Measurements from ENCODE around the gene ABCG1. TPM values are rescaled to one million over a fixed set of nuclear protein-coding genes. Genes with fewer than 3 reads are reported as not detected.

Gene ABCG1
- total RNA-seq, 3 donors from 2014 or later, result 44.4 to 67.0 (median 56.8) TPM

GRCh38 chr21:42239556-42239955 is 20.6 kb downstream of the ABCG1 start:
- H3K9me3 ChIP-seq, result no peaks in the 10 kb centered on the region
- DNase-seq, result no peak
- TF ChIP-seq, protein P1, sequence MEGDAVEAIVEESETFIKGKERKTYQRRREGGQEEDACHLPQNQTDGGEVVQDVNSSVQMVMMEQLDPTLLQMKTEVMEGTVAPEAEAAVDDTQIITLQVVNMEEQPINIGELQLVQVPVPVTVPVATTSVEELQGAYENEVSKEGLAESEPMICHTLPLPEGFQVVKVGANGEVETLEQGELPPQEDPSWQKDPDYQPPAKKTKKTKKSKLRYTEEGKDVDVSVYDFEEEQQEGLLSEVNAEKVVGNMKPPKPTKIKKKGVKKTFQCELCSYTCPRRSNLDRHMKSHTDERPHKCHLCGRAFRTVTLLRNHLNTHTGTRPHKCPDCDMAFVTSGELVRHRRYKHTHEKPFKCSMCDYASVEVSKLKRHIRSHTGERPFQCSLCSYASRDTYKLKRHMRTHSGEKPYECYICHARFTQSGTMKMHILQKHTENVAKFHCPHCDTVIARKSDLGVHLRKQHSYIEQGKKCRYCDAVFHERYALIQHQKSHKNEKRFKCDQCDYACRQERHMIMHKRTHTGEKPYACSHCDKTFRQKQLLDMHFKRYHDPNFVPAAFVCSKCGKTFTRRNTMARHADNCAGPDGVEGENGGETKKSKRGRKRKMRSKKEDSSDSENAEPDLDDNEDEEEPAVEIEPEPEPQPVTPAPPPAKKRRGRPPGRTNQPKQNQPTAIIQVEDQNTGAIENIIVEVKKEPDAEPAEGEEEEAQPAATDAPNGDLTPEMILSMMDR (IDR thresholded peaks at IDR 0.05), result no peak
- intact Hi-C loops (cut with DNase I, micrococcal nuclease), result no loop called here
- H3K4me3 ChIP-seq, result no peak overlapping the region
- H3K4me1 ChIP-seq (ENCODE audit: low read depth), result peaks cover 29% of the 10 kb centered on the region
- H3K36me3 ChIP-seq (ENCODE audit: low read depth), result no peaks in the 10 kb centered on the region
- ATAC-seq, result no peak

DNA sequence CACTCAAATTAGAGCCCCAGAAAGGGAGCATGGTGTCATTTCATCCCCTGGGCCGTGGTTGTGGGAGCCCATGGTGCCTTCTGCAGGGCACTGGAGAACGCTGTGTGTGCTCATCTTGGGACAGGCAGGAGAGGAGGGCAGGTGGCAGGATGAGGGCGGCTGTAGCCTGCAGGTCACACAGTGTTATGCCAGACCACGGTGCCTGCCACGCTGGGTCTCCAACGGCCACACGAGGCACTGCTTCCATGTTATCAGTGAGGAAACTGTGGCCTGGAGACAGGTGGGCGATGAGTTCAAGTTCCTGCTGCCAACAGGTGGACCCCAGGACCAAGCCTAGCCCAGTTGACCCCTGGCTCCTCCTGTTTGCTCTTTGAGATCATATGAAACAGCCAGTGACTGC is 21.0 kb downstream of the ABCG1 start:
- Histone ChIP-seq H3K4me1 (ENCODE audit: low read depth) (peaks cover 28% of the 10 kb centered on the region), H3K4me3 (no peak overlapping the region), H3K36me3 (ENCODE audit: low read depth) (no peaks in the 10 kb centered on the region), H3K9me3 (no peaks in the 10 kb centered on the region)
- DNase-seq (peak in 1 of 3 donors; percentile 14), ATAC-seq (peak; percentile 5)
- intact Hi-C loops (cut with DNase I, micrococcal nuclease), result no loop called here
- TF ChIP-seq, protein P1 (IDR thresholded peaks at IDR 0.05), result no peak

DNA sequence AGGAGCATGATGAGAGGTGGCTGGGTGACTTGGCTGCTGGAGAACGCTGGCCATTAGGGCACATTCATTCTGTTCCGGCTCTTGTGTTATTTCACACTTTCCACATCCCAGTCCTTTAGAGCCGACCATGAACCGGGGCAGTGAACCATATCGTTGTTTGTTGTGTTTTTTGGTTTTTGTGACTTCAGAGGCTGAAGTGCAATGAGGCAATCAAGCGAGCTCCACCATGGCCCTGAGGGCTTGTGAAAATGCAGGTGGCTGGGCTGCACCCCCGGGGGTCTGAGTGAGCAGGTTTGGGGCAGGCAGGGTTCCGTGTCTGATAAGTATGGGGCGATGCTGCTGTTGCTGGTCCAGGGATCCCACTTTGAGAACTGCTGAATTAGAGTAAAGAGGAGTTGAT is 23.7 kb downstream of the ABCG1 start:
- DNase-seq, result no peak
- TF ChIP-seq, protein P1 (IDR thresholded peaks at IDR 0.05), result no peak

GRCh38 chr21:42243026-42243425 is 24.1 kb downstream of the ABCG1 start:
- intact Hi-C loops (cut with DNase I, micrococcal nuclease), result no loop called here
- H3K4me1 ChIP-seq (ENCODE audit: low read depth), result peaks cover 9% of the 10 kb centered on the region
- TF ChIP-seq, protein P1 (IDR thresholded peaks at IDR 0.05), result no peak
- H3K4me3 ChIP-seq, result no peak overlapping the region
- peak in 1 of 3 donors; percentile 35 for DNase-seq
- no peaks in the 10 kb centered on the region for H3K9me3 ChIP-seq
- H3K36me3 ChIP-seq (ENCODE audit: low read depth), result no peaks in the 10 kb centered on the region
- ATAC-seq, result no peak

More for the DNA sequence above, 23.7 kb downstream of the ABCG1 start:
- peaks cover 13% of the 10 kb centered on the region for H3K4me1 ChIP-seq (ENCODE audit: low read depth)
- intact Hi-C loops (cut with DNase I, micrococcal nuclease), result no loop called here
- H3K9me3 ChIP-seq, result no peaks in the 10 kb centered on the region
- no peak for ATAC-seq
- no peaks in the 10 kb centered on the region for H3K36me3 ChIP-seq (ENCODE audit: low read depth)
- no peak overlapping the region for H3K4me3 ChIP-seq

- peaks cover 5% of the 10 kb centered on the region for H3K4me1 ChIP-seq (ENCODE audit: low read depth)
- ATAC-seq (peak; percentile 59), DNase-seq (peak in 2 of 3 donors; percentile 28 to 39)
- H3K4me3 ChIP-seq, result no peak overlapping the region
- H3K36me3 ChIP-seq (ENCODE audit: low read depth), result no peaks in the 10 kb centered on the region
- intact Hi-C loops (cut with DNase I, micrococcal nuclease), result no loop called here
- TF ChIP-seq, protein P1 (IDR thresholded peaks at IDR 0.05), result no peak
- H3K9me3 ChIP-seq, result no peaks in the 10 kb centered on the region
Measured at GRCh38 chr21:42245331-42246193, 26.6 kb downstream of the ABCG1 start.
